K562 treated with DMSO at 1 percent for 24 hours (cell line): ENCODE data around the gene VKORC1. TPM values are rescaled to one million over a fixed set of nuclear protein-coding genes. Genes with fewer than 3 reads are reported as not detected.

Source experiments
- total RNA-seq: library from RNA; unstranded; fragments of 300-600 nt; gene quantifications from 2 replicates; pipeline ENCODE4 v1.2.3, GENCODE V29; 2022; ENCODE audit warnings: low read depth; ENCODE audit not compliant: insufficient read depth

VKORC1 gene
- total RNA-seq = 203 and 206 TPM in 2 replicates

DNA sequence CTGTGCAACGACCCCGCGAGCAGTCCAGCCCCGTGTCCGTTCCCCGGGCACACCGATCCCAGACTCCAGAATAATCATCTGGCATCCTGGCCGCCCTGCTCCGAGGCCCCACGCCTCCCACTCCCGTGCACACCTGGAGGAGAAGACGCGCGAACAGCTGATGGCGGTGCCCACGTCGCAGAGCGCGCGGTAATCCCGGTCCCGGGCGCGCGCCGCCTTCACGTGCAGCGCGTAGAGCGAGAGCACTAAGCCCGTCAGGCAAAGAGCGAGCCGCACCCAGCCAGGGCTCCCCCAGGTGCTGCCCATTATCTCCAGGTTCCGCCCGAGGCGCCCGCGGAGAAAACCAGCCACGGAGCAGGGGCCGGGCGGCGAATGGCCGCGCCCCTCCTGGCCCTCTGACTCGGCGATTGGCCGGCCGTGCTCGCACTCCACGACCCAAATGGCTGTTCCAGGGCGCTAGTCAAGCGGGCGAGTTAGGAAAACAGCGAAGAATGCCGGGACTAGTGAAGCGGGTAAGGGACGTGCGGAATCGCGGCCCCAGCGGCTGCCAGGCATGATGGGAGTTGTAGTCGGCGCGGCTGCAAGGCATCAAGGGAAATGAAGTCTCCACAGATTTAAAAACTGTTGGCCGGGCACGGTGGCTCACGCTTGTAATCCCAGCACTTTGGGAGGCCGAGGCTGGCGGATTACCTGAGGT lies at the start of gene VKORC1:
Gene VKORC1 (minus strand): TSS at position 374 of the 697 bp plus-strand sequence. CDS start 68 bp downstream, at position 306.

DNA sequence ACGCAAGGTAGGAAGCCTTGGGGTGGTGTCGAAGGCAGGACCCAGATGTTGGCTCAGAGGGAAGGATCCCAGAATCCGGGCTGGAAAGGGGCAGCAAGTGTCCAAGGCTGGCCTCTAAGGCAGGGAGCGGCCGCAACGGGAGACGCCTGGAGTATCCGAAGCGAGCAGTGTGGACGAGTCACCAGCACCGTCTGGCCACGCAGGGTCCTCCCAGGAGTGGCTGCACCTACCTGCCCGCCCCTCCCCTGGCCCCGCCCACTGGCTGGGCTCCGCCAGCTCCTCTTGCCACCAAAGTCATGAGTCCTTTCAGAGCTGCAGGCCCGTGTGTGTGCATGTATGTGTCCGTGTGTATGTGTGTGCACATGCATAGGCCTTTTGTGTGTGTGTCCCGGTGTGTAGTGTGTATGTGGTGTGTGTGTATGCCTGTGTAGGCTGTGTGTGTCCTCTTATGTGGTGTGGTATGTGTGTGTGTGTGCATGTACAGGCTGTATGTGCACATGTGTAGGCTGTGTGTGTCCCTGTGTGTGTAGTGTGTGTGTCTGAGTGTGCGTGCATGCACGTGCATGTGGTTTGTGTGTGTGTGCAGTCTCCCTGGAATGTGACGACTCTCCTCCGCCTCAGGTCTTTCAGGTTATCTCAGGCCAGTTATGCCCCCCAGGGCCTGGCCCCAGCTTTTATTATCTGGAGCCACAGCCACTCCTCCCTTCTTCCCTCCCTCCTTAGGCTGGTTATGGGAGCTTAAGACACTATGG lies 41.1 kb upstream of the VKORC1 start, which contains the start of gene PRSS8:
Gene PRSS8 (minus strand): TSS at position 193 of the 752 bp plus-strand sequence. CDS start 229 bp downstream, outside the sequence.

DNA sequence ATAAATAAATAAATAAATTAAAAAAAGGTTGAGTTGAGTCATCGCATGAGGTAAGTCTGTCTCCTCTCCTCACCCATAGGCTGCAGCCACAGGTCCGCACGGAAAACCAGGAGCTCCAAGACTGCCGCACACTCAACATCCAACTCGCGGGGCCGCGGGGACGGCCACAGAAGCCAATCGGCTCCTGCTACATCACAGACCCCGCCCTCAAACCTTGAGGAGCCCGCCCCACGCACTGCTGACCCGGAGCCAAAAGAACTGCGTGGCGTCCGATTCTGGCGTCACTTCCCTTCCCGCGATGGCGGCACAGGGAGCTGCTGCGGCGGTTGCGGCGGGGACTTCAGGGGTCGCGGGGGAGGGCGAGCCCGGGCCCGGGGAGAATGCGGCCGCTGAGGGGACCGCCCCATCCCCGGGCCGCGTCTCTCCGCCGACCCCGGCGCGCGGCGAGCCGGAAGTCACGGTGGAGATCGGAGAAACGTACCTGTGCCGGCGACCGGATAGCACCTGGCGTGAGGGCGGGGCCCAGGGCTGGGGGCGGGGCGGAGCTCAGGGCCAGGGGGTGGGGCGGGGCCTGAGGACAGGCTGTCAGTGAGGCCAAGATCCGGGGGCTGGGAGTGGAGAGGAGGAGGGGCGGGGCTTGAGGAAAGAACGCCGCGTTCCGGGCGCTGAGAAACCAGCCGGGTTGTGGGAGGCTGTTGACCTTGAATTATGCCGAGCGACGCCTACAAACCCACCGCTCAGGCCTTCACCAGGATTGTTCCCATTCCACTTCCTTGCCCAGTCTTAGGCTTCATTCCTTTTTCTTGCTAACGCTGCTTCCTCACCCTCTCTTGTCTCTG lies 23.0 kb upstream of the VKORC1 start, which contains the start of gene KAT8:
Gene KAT8 (plus strand): TSS at position 281 of the 839 bp plus-strand sequence. CDS start 18 bp downstream, at position 299.

DNA sequence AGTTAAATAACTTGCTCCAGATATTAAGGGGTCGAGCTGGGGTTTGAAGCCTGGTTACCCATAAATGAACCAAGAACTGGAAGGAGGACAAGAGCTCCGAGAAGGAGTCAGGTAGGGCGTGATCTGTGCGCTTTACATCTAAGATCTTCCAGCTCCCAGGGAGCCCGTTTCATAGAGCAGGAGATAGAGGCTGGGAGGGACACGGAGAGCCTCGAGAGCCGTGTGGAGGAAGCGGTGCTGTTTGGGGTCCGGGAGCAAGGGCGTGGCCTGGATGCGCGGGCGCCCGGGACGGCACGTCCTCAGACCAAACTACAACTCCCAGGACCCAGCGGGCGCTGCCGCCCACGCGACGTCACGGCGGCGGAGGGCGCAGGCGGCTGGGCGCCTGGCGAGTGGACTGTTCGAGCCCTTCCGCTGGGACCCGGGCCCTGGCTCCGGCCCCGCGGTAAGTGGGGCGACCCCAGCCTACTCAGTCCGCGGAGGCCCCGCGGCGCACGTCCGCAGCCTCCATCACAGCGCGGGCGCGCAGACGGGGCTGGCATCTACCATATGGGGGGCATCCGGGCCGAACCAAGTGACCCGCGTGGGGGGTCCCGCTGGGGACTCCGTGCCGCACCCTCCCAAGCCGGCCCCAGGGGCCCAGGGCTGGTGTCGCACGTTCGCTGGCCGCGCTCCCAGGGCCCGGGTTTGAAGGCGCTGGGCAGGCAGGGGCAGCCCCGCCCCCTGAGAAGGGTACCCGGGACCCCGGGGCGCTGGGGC lies 13.6 kb upstream of the VKORC1 start, which contains the start of gene BCKDK:
Gene BCKDK (plus strand): TSS at position 352 of the 759 bp plus-strand sequence. CDS start 838 bp downstream, outside the sequence.

DNA sequence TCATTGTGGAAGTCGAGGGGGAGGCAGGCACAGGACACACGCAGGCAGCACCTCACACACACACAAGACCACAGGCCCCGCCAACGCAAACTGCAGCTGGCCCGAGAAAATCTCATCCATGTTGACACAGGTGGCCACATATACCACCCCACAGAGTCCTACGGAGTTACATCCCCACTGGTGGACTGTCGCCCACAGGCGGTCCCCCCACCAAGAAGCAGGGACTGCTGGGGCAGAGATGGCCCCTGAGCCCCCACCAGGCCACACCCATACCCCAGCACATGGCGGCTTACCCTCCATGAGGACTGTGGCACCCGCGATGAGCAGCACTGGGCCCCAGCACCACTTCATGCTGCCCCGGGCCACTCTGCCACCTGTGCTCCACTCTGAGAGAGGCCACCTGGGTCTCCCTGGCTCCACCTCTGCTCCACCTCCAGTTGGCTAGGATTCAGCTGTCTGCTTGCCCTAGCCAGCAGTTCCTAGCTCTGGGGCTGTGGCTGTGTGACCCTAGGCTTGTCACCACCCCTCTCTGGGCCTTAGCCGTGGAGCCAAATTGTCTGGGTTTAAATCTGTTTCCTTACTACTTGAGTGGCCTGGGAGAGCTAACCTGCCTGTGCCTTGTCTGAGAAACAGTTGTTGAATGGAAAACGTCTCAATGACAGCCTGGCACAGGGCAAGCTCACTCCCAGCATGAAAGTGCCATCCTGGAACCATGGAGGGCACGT lies 6.0 kb downstream of the VKORC1 start, which contains the start of gene PRSS53:
Gene PRSS53 (minus strand): TSS at position 485 of the 725 bp plus-strand sequence. CDS start 134 bp downstream, at position 351.

DNA sequence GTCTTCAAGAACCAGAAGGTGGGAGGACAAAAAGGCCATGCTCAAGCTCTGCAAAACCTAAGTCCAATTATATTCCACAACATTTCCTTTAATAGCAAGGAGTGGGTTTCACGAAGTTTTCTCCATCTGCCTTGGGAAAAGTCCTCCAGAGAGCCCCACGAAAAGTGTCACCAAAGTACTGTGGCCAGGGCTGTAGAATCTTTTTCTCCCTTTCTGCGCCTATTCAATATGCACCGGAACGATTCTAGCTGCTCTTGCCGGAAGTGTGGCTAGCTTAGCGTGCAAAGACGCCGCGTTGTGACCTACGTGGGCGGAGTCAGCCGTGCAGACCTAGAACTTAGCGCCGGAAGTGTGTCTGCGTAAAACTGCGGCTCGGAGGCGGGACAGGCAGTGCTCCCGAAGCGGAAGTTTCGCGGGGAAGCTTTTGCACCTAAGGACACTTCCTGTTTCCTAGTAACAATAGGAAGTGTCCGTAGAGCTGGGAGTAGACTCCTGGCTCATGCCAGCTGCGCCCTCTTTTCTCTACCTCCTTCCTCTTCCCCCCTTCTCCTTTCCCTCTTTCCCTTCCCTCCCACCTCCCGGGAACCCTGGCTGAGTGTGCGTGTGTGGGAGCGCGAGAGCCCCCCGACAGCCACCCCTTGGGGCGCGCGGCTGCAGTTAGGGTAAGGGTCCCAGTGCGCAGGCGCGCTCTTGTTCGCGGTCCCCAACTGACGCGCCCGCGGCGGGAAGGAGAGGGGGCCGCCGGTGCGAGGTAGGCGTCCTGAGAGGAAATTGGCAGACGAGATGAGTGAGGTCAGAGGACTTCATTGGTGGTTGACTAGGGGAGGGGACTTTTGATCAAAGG lies 20.4 kb downstream of the VKORC1 start, which contains the start of the genes ZNF646 and ZNF668:
Gene ZNF646 (plus strand): TSS at position 453 of the 844 bp plus-strand sequence. CDS start 1,903 bp downstream, outside the sequence.
Gene ZNF668 (minus strand): TSS at position 271 of the 844 bp plus-strand sequence. CDS start 9,781 bp downstream, outside the sequence.

Other genes with a start within 250 kb of the VKORC1 start
- 39.7 and 39.8 TPM in 2 replicates for gene BCL7C, start 200.7 kb downstream of the VKORC1 start, total RNA-seq
- 3.7 and 4.2 TPM in 2 replicates for gene CTF1, start 198.2 kb downstream of the VKORC1 start, total RNA-seq
- 30.5 TPM in 2 replicates for gene FBXL19, start 171.2 kb downstream of the VKORC1 start, total RNA-seq
- 86.5 and 97.3 TPM in 2 replicates for gene ORAI3, start 145.7 kb downstream of the VKORC1 start, total RNA-seq
- gene SETD1A, start 137.0 kb downstream of the VKORC1 start, total RNA-seq = 21.2 and 22.6 TPM in 2 replicates
- gene HSD3B7, start 109.6 kb downstream of the VKORC1 start, total RNA-seq = 41.6 and 42.7 TPM in 2 replicates
- gene STX1B, start 84.2 kb downstream of the VKORC1 start, total RNA-seq = 0.65 and 0.82 TPM in 2 replicates
- gene STX4, start 61.2 kb downstream of the VKORC1 start, total RNA-seq = 48.7 and 57.8 TPM in 2 replicates
- 20.7 and 21.1 TPM in 2 replicates for gene ZNF668, start 20.6 kb downstream of the VKORC1 start, total RNA-seq
- gene ZNF646, start 20.4 kb downstream of the VKORC1 start, total RNA-seq = 20.6 and 23.7 TPM in 2 replicates
- gene PRSS53, start 5.9 kb downstream of the VKORC1 start, total RNA-seq = 3.0 and 3.1 TPM in 2 replicates
- gene BCKDK, start 13.6 kb upstream of the VKORC1 start, total RNA-seq = 57.1 and 65.5 TPM in 2 replicates
- gene KAT8, start 22.9 kb upstream of the VKORC1 start, total RNA-seq = 76.8 and 93.8 TPM in 2 replicates
- gene PRSS8, start 40.9 kb upstream of the VKORC1 start, total RNA-seq = 56.3 and 61.3 TPM in 2 replicates
- 0.45 TPM in 1 of 2 replicates, not detected in the other for gene PRSS36, start 55.3 kb upstream of the VKORC1 start, total RNA-seq
- gene FUS, start 85.3 kb upstream of the VKORC1 start, total RNA-seq = 211 and 283 TPM in 2 replicates
- 91.6 and 93.5 TPM in 2 replicates for gene PYCARD, start 108.0 kb upstream of the VKORC1 start, total RNA-seq
- 0.02 TPM in 1 of 2 replicates, not detected in the other for gene TRIM72, start 119.3 kb upstream of the VKORC1 start, total RNA-seq
- gene PYDC1, start 122.3 kb upstream of the VKORC1 start, total RNA-seq = not detected in 2 replicates
- gene ITGAM, start 165.2 kb upstream of the VKORC1 start, total RNA-seq = 3.6 and 5.1 TPM in 2 replicates